HEK293 (cell line): ENCODE data around the gene GRIK4.

Experiments
- CTCF ChIA-PET: fragments of 350-600 bp; formaldehyde crosslinking; extraction: SDS; loops from one replicate; lab custom pipeline; 2021; ENCODE audit warnings: antibody characterized with exemption; lab: Yijun Ruan, JAX
- POLR2A ChIA-PET: fragments of 300-600 bp; formaldehyde crosslinking; extraction: SDS; loops from one replicate; lab custom pipeline; 2020; ENCODE audit warnings: antibody characterized with exemption, inconsistent platforms; lab: Yijun Ruan, JAX
- H3K27ac ChIP-seq: fragments of 200-500 bp; sonication (Bioruptor generic); 2 replicates; pipeline ENCODE4 v1.5.1; 2014; ENCODE audit warnings: low read depth, low read length, control low read depth, inconsistent platforms; ENCODE audit errors: extremely low read depth
- H3K36me3 ChIP-seq, 2 experiments: fragments of 200-500 bp in 1 of 2; sonication (Bioruptor generic) in 1 of 2; 1 replicate in 1 of 2; 2 replicates in 1 of 2; pipeline ENCODE4 v1.5.1; 2014 to 2017; ENCODE audit warnings: inconsistent platforms in 2 of 2, low read length in 2 of 2; ENCODE audit not compliant: control insufficient read depth in 2 of 2, insufficient read depth in 1 of 2
- H3K4me1 ChIP-seq: fragments of 200-500 bp; sonication (Bioruptor generic); 2 replicates; pipeline ENCODE4 v1.5.1; 2014; ENCODE audit warnings: mild to moderate bottlenecking, low read length, inconsistent platforms; ENCODE audit not compliant: control insufficient read depth, insufficient read depth
- H3K4me3 ChIP-seq: 2 replicates; pipeline ENCODE4 v1.5.1; 2011; ENCODE audit warnings: low read depth, mild to moderate bottlenecking, control low read depth, low read length, moderate library complexity
- H3K9me3 ChIP-seq: fragments of 200-500 bp; sonication (Bioruptor generic); 2 replicates; pipeline ENCODE4 v1.5.1; 2014; ENCODE audit warnings: low read depth, low read length, inconsistent platforms; ENCODE audit not compliant: control insufficient read depth, insufficient read depth
- BCL11B ChIP-seq: fragments of 450-650 bp; formaldehyde crosslinking; IDR thresholded peaks from 2 replicates; pipeline ENCODE4 v1.5.1; 2016; ENCODE audit warnings: low read depth, missing biosample characterization, missing genetic modification characterization
- HOXD13 ChIP-seq: sonication (generic); formaldehyde crosslinking; IDR thresholded peaks from 2 replicates; pipeline ENCODE4 v1.8.0; 2022; ENCODE audit warnings: missing genetic modification reagents, borderline replicate concordance
- MYNN ChIP-seq: fragments of 450-650 bp; formaldehyde crosslinking; IDR thresholded peaks from 2 replicates; pipeline ENCODE4 v1.5.1; 2016; ENCODE audit warnings: missing biosample characterization, missing genetic modification characterization, borderline replicate concordance
- OVOL3 ChIP-seq: fragments of 450-650 bp; formaldehyde crosslinking; IDR thresholded peaks from 2 replicates; pipeline ENCODE4 v1.5.1; 2016; ENCODE audit warnings: missing biosample characterization, missing genetic modification characterization
- PBX3 ChIP-seq: sonication (generic); formaldehyde crosslinking; IDR thresholded peaks from 2 replicates; pipeline ENCODE4 v1.8.1; 2022; ENCODE audit warnings: mild to moderate bottlenecking, moderate library complexity, missing genetic modification reagents
- PRDM6 ChIP-seq: fragments of 450-650 bp; formaldehyde crosslinking; IDR thresholded peaks from 2 replicates; pipeline ENCODE4 v1.5.1; 2017; ENCODE audit warnings: missing biosample characterization, missing genetic modification characterization
- SCRT1 ChIP-seq: fragments of 450-650 bp; formaldehyde crosslinking; IDR thresholded peaks from 2 replicates; pipeline ENCODE4 v1.5.1; 2016; ENCODE audit warnings: missing biosample characterization, missing genetic modification characterization, borderline replicate concordance
- ZBTB6 ChIP-seq: fragments of 450-650 bp; formaldehyde crosslinking; IDR thresholded peaks from 2 replicates; pipeline ENCODE4 v1.5.1; 2017; ENCODE audit warnings: missing biosample characterization, missing genetic modification characterization
- ZBTB8A ChIP-seq: fragments of 450-650 bp; formaldehyde crosslinking; IDR thresholded peaks from 2 replicates; pipeline ENCODE4 v1.5.1; 2016; ENCODE audit warnings: missing biosample characterization, missing genetic modification characterization
- ZNF121 ChIP-seq: fragments of 450-650 bp; formaldehyde crosslinking; IDR thresholded peaks from 2 replicates; pipeline ENCODE4 v1.5.1; 2016; ENCODE audit warnings: missing biosample characterization, missing genetic modification characterization
- ZNF19 ChIP-seq: fragments of 450-650 bp; formaldehyde crosslinking; IDR thresholded peaks from 2 replicates; pipeline ENCODE4; 2016; ENCODE audit warnings: missing biosample characterization, missing genetic modification characterization, low read depth
- ZNF248 ChIP-seq: fragments of 450-650 bp; formaldehyde crosslinking; IDR thresholded peaks from 2 replicates; pipeline ENCODE4 v1.5.1; 2017; ENCODE audit warnings: missing biosample characterization, missing genetic modification characterization
- ZNF280D ChIP-seq: fragments of 450-650 bp; formaldehyde crosslinking; IDR thresholded peaks from 2 replicates; pipeline ENCODE4 v1.5.1; 2016; ENCODE audit warnings: missing biosample characterization, missing genetic modification characterization
- ZNF366 ChIP-seq: fragments of 450-650 bp; formaldehyde crosslinking; conservative IDR thresholded peaks from 2 replicates; pipeline ENCODE4 v1.5.1; 2016; ENCODE audit warnings: missing biosample characterization, missing genetic modification characterization
- ZNF449 ChIP-seq: fragments of 450-650 bp; formaldehyde crosslinking; IDR thresholded peaks from 2 replicates; pipeline ENCODE4 v1.5.1; 2017; ENCODE audit warnings: missing biosample characterization, mild to moderate bottlenecking, missing genetic modification characterization, moderate library complexity
- ZNF514 ChIP-seq: fragments of 450-650 bp; formaldehyde crosslinking; IDR thresholded peaks from 2 replicates; pipeline ENCODE4 v1.5.1; 2016; ENCODE audit warnings: missing biosample characterization, missing genetic modification characterization
- ZNF560 ChIP-seq: fragments of 450-650 bp; formaldehyde crosslinking; IDR thresholded peaks from 2 replicates; pipeline ENCODE4 v1.5.1; 2017; ENCODE audit warnings: missing biosample characterization, missing genetic modification characterization, borderline replicate concordance
- ZNF621 ChIP-seq: fragments of 450-650 bp; formaldehyde crosslinking; IDR thresholded peaks from 2 replicates; pipeline ENCODE4 v1.5.1; 2017; ENCODE audit warnings: missing biosample characterization, missing genetic modification characterization
- ZNF664 ChIP-seq: fragments of 450-650 bp; formaldehyde crosslinking; IDR thresholded peaks from 2 replicates; pipeline ENCODE4 v1.5.1; 2016; ENCODE audit warnings: missing biosample characterization, missing genetic modification characterization
- ZSCAN16 ChIP-seq: fragments of 450-650 bp; formaldehyde crosslinking; IDR thresholded peaks from 2 replicates; pipeline ENCODE4 v1.5.1; 2016; ENCODE audit warnings: missing biosample characterization, missing genetic modification characterization
- ZSCAN18 ChIP-seq: fragments of 450-650 bp; formaldehyde crosslinking; IDR thresholded peaks from 2 replicates; pipeline ENCODE4 v1.5.1; 2016; ENCODE audit warnings: missing biosample characterization, missing genetic modification characterization
- ZXDB ChIP-seq: fragments of 450-650 bp; formaldehyde crosslinking; IDR thresholded peaks from 2 replicates; pipeline ENCODE4 v1.5.1; 2016; ENCODE audit warnings: missing biosample characterization, missing genetic modification characterization

GRIK4 gene

GRCh38 chr11:120627327-120628163, 116.0 kb downstream of the GRIK4 start (continued):
- no peak for TF ChIP-seq ZNF280D (tag by site-specific recombination)
- TF ChIP-seq ZNF248, result no peak
- TF ChIP-seq ZBTB8A (tag by site-specific recombination), result no peak

GRCh38 chr11:120629407-120630080, 118.0 kb downstream of the GRIK4 start:
- CTCF ChIA-PET, result interaction anchor here (0.6 to 0.7 kb wide), 2 partner anchors 56 to 361 kb away, joined by 4 read pairs; no protein-coding TSS in a partner anchor

More at GRCh38 chr11:120629407-120630080, 118.0 kb downstream of the GRIK4 start:
- TF ChIP-seq ZNF514 (tag by site-specific recombination) (no peak), ZNF560 (tag by site-specific recombination) (no peak), ZNF366 (no peak), ZSCAN18 (no peak), ZNF621 (tag by site-specific recombination) (no peak), ZNF121 (tag by site-specific recombination) (no peak), ZXDB (tag by site-specific recombination) (no peak), ZSCAN16 (tag by site-specific recombination) (no peak), SCRT1 (no peak), BCL11B (tag by site-specific recombination) (no peak), PRDM6 (no peak), ZBTB6 (tag by site-specific recombination) (no peak), MYNN (tag by site-specific recombination) (no peak), ZNF19 (tag by site-specific recombination) (no peak), HOXD13 (CRISPR knock-in tag) (no peak), PBX3 (CRISPR knock-in tag) (no peak), OVOL3 (tag by site-specific recombination) (no peak), ZNF664 (no peak), ZNF449 (tag by site-specific recombination) (no peak)
- TF ChIP-seq, all 188 proteins: peak for 0
- Histone ChIP-seq H3K27ac (no peak overlapping the region), H3K4me3 (no peak overlapping the region), H3K9me3 (no peaks in the 10 kb centered on the region), H3K36me3 (no peaks in the 10 kb centered on the region), H3K4me1 (no peaks in the 10 kb centered on the region)
- POLR2A ChIA-PET, result no interaction called here
